Progenitor cell of endocrine pancreas (in vitro differentiated cells): Measurements from ENCODE around the gene ARHGAP26. TPM values are rescaled to one million over a fixed set of nuclear protein-coding genes. Genes with fewer than 3 reads are reported as not detected.

Source experiments
- DNase-seq: peaks from one replicate; pipeline ENCODE4 v3.0.0; 2021; ENCODE audit warnings: low spot score; ENCODE audit not compliant: unreplicated experiment
- H3K27ac Mint-ChIP-seq: 2 replicates; pipeline ENCODE4 v1.8.0; 2021; ENCODE audit warnings: mild to moderate bottlenecking, moderate library complexity, mixed read lengths
- H3K27me3 Mint-ChIP-seq: 2 replicates; pipeline ENCODE4 v1.8.0; 2021; ENCODE audit warnings: mixed read lengths
- H3K36me3 Mint-ChIP-seq: 2 replicates; pipeline ENCODE4 v1.8.0; 2022; ENCODE audit warnings: mixed read lengths; ENCODE audit not compliant: insufficient read depth
- H3K4me1 Mint-ChIP-seq: 2 replicates; pipeline ENCODE4 v1.8.0; 2021; ENCODE audit warnings: low read depth, mixed read lengths
- H3K4me3 Mint-ChIP-seq: 2 replicates; pipeline ENCODE4 v1.8.0; 2021; ENCODE audit warnings: low read depth, mild to moderate bottlenecking, moderate library complexity, mixed read lengths
- H3K9me3 Mint-ChIP-seq: 2 replicates; pipeline ENCODE4 v1.8.0; 2021; ENCODE audit warnings: low read depth, mixed read lengths
- total RNA-seq: library from RNA; stranded (reverse); gene quantifications from 2 replicates; pipeline ENCODE4 v1.2.1, GENCODE V29; 2021
- TF ChIP-seq, protein P1 (sequence below): fragments of 200-600 bp; sonication (generic); IDR thresholded peaks from one replicate; pipeline ENCODE4 v1.5.0; 2021; ENCODE audit warnings: antibody characterized with exemption, mild to moderate bottlenecking; ENCODE audit not compliant: unreplicated experiment

Gene ARHGAP26
- total RNA-seq, 1 donor from 2014 or later = 21.3 TPM

DNA sequence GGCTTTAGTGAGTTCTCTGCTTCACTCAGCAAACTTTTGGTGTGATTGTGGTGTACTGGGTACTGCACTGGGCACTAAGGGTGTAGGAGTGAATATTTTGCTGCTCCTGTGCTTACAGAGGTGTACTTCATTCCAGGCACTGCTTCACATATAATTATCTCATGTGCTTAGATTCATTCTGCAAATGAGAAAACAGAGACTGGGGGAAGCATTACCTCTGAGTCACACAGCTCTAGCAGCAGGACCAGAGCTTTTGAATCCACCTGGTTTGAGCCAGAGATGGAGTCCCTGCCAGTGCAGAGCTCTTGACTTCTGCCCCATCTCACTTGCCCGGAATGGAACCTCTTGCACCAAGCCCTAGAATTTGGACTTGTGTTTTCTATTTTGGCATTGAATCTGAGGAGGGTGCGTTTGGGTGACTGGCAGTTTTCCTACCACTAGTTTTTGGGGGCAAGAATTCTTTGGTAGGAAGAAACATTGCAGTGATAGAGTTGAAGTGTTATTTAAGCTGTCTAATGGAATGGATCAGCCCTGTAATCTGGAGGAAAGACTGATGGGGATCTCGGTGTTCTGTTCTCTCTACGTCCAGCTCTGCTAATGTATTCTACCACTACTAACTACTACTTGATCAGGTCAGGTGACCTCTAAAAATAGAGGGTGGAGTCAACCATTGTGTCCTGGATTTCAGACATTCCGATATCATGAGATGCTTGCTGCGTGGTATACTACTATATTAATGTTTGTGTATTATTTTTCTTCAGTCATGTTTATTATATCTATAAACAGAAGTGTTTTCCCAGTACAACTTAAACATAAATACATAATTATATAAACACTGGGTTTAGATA lies 2.5 kb downstream of the ARHGAP26 start:
- Mint-ChIP-seq H3K4me1 (peaks cover 10% of the 10 kb centered on the region), H3K9me3 (no peaks in the 10 kb centered on the region), H3K4me3 (no peak overlapping the region), H3K27me3 (peaks cover 4% of the 10 kb centered on the region), H3K36me3 (no peaks in the 10 kb centered on the region), H3K27ac (no peak overlapping the region)
- TF ChIP-seq, protein P1, sequence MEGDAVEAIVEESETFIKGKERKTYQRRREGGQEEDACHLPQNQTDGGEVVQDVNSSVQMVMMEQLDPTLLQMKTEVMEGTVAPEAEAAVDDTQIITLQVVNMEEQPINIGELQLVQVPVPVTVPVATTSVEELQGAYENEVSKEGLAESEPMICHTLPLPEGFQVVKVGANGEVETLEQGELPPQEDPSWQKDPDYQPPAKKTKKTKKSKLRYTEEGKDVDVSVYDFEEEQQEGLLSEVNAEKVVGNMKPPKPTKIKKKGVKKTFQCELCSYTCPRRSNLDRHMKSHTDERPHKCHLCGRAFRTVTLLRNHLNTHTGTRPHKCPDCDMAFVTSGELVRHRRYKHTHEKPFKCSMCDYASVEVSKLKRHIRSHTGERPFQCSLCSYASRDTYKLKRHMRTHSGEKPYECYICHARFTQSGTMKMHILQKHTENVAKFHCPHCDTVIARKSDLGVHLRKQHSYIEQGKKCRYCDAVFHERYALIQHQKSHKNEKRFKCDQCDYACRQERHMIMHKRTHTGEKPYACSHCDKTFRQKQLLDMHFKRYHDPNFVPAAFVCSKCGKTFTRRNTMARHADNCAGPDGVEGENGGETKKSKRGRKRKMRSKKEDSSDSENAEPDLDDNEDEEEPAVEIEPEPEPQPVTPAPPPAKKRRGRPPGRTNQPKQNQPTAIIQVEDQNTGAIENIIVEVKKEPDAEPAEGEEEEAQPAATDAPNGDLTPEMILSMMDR = no peak
- DNase-seq = no peak

DNA sequence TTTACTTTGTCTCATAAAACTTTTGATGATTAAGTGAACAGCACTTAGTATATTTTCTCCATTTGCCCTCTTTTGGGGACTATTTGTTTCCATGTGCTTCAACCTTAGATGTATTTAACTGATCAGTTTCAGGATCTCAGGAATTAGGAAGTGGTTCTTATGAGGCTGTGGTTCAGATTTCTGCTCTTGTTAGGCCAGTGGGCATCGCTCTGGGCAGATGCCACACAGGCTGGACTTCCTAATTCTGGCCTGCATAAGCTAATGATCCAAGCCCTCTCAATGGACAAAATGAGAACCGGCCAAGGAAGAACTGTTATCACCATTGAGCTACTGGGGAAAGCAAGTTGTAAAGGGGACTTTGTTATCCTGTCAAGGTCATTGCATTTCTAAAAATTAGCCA lies 6.9 kb downstream of the ARHGAP26 start:
- TF ChIP-seq, protein P1 = no peak
- Mint-ChIP-seq H3K4me1 (peaks cover 17% of the 10 kb centered on the region), H3K27ac (no peak overlapping the region), H3K27me3 (no peaks in the 10 kb centered on the region), H3K4me3 (no peak overlapping the region), H3K36me3 (no peaks in the 10 kb centered on the region), H3K9me3 (no peaks in the 10 kb centered on the region)
- DNase-seq = no peak

DNA sequence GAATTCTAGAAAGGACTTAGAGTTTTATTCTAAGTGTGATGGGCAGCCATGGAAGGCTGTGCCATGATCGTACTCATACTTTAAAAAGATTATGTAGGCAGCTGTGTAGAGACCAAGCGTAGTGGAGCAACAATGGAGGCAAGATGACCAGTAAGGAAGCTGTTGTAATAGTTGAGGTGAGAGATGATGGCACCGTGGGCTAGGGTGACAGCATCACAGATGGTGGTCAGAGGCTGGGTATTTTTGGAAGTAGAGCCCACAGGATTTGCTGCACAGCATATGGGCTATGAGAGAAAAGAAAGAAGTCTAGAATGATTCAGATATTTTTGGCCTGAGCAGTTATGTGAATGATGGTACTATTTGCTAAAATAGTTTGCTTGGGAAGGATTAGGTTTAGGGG lies 7.7 kb downstream of the ARHGAP26 start:
- H3K27me3 Mint-ChIP-seq = no peaks in the 10 kb centered on the region
- H3K4me1 Mint-ChIP-seq = peaks cover 17% of the 10 kb centered on the region
- DNase-seq = no peak
- TF ChIP-seq, protein P1 = no peak
- no peak overlapping the region for H3K4me3 Mint-ChIP-seq
- no peaks in the 10 kb centered on the region for H3K36me3 Mint-ChIP-seq
- H3K9me3 Mint-ChIP-seq = no peaks in the 10 kb centered on the region
- no peak overlapping the region for H3K27ac Mint-ChIP-seq

- no peak overlapping the region for H3K27ac Mint-ChIP-seq
- H3K27me3 Mint-ChIP-seq = no peaks in the 10 kb centered on the region
- H3K4me3 Mint-ChIP-seq = no peak overlapping the region
- DNase-seq = no peak
- TF ChIP-seq, protein P1 = no peak
- peaks cover 17% of the 10 kb centered on the region for H3K4me1 Mint-ChIP-seq
- no peaks in the 10 kb centered on the region for H3K36me3 Mint-ChIP-seq
- H3K9me3 Mint-ChIP-seq = no peaks in the 10 kb centered on the region
Measured at GRCh38 chr5:142779163-142779840, 9.1 kb downstream of the ARHGAP26 start.

DNA sequence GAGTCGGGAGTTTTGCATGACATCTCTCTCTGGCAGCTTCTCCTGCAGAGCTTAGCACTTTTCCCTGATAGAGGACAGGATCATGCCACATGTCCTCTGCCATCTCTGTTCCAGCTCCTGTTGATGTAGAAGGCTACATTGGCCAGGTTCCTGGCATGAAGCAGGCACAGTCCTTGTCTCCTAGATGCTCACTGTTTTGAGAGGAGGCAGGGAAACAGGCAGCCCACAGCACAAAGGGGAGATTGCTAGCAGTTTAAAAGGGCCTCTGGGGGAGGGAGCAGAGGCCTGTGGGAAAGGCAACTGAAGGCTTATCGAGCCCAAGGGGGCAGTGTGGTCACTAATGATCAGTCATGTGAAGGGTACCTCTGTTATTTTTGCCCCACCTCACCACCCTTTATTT lies 10.7 kb downstream of the ARHGAP26 start:
- Mint-ChIP-seq H3K27me3 (no peaks in the 10 kb centered on the region), H3K4me3 (no peak overlapping the region), H3K27ac (no peak overlapping the region), H3K4me1 (peaks cover 17% of the 10 kb centered on the region), H3K36me3 (no peaks in the 10 kb centered on the region), H3K9me3 (no peaks in the 10 kb centered on the region)
- TF ChIP-seq, protein P1 = no peak
- DNase-seq = no peak
